Forelimb muscle (tissue), 1 donor: Measurements from ENCODE around the gene ROBO1. TPM values are rescaled to one million over a fixed set of nuclear protein-coding genes. Genes with fewer than 3 reads are reported as not detected.
A peak's percentile ranks its signal among the peaks of the same experiment; 100 is the strongest.
"Not testable (repeated sequence)": the region's sequence is repeated elsewhere in the genome, so short reads cannot be mapped to it uniquely, and the experiment has no call there.

Source experiments
- DNase-seq: peaks from one replicate; pipeline ENCODE4 v3.0.0-alpha.2; 2013; ENCODE audit warnings: low read depth
- polyA plus RNA-seq: library from polyadenylated mRNA; unstranded; fragments of 120-200 nt; gene quantifications from one replicate; pipeline ENCODE4 v1.2.1, GENCODE V29; 2013; ENCODE audit not compliant: insufficient read length

The ROBO1 gene
- polyA plus RNA-seq, 1 donor, result 35.9 TPM

DNA sequence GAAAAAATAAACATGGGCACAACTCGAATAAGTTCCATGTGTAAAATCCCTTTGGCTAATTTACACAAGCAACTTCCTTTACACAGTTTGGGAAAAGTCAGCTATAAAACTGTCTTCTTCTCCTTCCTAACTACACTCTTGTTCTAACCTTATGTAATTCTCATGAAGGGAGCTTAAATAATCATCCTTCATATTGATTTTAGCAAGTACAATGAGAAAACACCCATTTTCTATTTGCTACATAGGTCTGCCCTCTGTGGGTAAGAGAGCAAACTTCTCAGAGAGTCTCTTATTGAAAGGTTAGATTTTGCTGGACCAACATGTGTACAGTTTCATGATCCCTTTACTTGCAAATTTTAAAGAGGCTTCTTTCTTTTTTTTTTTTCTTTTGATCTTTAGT, 398.5 kb downstream of the ROBO1 start:
- DNase-seq, result no peak

GRCh38 chr3:79368403-79368802, 399.4 kb downstream of the ROBO1 start:
- DNase-seq, result no peak

DNA sequence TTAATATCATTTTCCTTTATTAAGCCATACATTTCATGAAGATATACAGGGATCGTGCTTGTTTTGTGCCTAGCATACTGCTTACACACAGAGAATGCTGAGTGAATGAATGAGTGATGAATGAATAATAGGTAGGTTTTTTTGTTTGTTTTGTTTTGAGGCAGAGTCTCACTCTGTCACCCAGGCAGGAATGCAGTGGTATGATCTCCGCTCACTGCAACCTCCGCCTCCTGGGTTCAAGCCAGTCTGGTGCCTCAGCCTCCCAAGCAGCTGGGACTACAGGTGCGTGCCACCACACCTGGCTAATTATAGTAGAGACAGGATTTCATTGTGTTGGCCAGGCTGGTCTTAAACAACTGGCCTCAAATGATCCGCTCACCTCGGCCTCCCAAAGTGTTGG, 400.0 kb downstream of the ROBO1 start:
- no peak for DNase-seq

- no peak for DNase-seq
Measured at GRCh38 chr3:79367066-79367465, 400.7 kb downstream of the ROBO1 start.

GRCh38 chr3:79366414-79366813, 401.4 kb downstream of the ROBO1 start:
- no peak for DNase-seq

- DNase-seq, result no peak
Measured at GRCh38 chr3:79364784-79365183, 403.0 kb downstream of the ROBO1 start.

DNA sequence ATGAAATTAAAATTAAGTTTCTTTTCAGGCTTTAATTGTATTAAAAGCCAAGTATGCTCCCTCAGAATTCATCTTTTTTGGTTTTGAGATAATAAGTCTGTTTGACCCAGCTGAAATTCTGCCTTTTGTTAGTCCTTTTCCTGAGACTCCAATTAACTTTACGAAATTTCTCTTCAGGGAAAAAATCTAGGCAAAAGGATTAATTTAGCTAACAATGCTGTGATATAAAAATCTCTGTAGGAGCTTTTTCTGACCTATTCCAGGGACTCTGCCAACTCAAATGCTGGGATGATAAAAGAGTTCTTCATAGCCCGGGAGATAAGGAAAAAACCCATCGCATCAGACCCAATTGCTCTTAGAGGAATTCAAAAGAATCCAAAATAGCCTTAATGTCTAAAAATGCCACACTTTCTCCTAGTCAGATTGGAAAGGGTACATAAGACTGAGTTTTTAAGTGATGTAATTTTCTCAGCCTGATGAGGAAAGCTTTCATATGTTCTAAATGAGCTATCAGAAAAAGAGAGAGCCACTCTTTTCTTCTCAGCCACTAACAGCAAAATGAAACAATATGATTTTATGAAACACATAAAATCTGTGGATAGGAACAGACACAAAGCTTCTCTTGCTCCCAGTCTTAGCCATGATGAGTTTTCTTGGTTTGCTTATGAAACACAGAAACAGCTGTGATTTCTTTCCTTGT, 405.1 kb downstream of the ROBO1 start:
- no peak for DNase-seq

DNA sequence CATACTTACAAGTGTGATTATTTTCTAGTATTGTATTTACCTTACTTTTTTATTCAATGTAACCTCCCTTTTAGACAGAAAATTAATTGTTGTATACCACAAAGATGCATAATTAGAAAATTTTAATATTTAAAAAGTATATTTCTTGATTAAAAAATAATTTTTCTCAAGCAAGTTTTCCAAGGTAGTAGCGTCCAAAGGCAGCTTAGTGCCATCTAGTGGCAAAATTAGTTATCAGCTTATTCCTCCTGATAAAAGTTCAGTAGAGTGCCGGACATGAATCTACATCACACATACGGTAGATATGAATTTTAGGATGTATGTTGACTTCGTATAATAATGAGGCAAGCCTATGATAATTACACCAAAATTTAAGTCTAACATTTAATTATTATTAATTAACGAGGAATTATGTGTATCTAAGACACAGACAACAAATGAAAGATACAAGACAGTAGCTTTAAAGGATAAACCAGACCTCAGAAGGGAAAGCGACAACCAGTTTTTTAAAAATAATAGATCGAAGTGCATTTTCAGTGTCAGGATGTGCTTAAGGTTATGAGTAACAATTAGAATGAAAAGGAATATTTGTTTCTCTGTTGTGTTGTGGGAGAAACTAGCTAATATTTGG, 405.9 kb downstream of the ROBO1 start:
- DNase-seq, result peak; percentile 22

DNA sequence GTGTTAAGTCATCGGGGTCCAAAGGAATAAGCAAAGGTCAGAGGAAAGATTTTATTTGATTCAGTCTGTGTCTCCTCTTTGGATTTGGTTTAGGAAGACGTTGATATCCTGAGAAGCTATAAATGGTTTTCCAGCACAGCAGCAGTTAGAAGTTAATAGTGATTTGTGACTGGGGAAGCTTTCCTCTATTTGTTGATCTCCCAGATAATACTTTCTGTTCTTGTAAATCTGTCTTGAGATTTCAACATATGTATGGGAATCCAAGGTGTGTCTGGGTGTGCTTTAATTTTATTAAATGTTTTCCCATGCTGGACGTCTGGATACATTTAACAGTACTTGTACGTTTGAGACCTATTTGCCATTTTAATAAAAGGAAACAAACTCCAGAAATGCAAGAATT, 409.5 kb downstream of the ROBO1 start:
- no peak for DNase-seq

- no peak for DNase-seq
Measured at GRCh38 chr3:79354179-79354688, 413.6 kb downstream of the ROBO1 start.

GRCh38 chr3:79351699-79352098, 416.1 kb downstream of the ROBO1 start:
- no peak for DNase-seq

- DNase-seq, result no peak
Measured at GRCh38 chr3:79344876-79345871, 422.6 kb downstream of the ROBO1 start.

DNA sequence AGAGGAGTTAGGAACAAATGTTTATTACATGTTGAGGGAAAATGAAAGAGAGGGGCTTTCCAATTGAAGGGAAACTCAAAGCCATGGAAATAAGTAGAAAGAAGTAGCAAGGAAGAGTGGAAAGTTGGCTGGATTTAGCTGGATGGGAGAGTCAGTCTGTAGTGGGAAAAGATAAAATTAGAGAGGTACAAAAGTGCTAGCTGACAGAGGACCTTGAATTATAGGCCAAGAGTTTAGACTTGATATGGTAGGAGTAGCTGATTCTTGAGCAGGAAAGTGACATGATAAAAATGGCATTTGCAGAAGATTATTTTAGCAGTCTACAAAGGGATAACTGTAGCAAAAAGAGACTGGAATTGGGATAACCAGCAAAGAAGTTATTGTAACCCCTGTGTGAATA, 425.8 kb downstream of the ROBO1 start:
- DNase-seq, result no peak

- DNase-seq, result no peak
Measured at GRCh38 chr3:79339846-79340245, 428.0 kb downstream of the ROBO1 start.

DNA sequence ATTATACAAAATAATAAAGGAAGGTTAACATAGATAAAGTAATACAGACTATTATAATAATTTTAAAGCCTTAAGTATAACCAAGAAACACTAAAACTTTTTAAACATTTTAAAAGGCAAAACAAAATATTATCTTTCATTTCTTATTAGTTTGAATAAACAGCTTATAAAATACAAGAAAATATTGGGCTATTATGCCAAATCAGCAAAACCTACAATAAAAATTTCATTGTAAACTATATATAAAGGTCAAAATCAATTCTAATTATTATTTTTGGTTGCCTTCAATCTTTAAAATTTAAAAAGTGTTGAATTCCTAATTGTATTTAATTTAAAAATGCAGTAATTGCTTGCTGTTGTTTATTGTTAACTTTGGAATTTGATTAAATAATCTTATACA, 430.0 kb downstream of the ROBO1 start:
- DNase-seq, result no peak

- no peak for DNase-seq
Measured at GRCh38 chr3:79329154-79329553, 438.6 kb downstream of the ROBO1 start.

GRCh38 chr3:79326642-79327041, 441.2 kb downstream of the ROBO1 start:
- DNase-seq, result no peak

DNA sequence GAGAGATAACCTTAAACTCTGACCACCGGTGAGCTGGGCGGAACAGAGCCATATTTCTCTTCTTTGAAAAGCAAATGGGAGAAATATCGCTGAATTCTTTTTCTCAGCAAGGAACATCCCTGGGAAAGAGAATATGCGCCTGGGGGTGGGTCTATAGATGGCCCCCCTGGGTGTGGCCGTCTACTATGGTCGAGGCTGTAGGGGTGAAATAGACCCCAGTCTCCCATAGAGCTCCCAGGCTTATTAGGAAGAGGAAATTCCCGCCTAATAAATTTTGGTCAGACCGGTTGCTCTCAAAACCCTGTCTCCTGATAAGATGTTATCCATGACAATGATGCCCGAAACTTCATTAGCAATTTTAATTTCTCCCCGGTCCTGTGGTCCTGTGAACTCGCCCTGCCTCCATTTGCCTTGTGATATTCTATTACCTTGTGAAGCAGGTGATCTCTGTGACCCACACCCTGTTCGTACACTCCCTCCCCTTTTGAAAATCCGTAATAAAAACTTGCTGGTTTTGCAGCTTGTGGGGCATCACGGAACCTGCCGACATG, 441.9 kb downstream of the ROBO1 start:
- not testable (repeated sequence) for DNase-seq

GRCh38 chr3:79317551-79318518, 450.0 kb downstream of the ROBO1 start:
- no peak for DNase-seq

- DNase-seq, result no peak
Measured at GRCh38 chr3:79314962-79315361, 452.8 kb downstream of the ROBO1 start.

DNA sequence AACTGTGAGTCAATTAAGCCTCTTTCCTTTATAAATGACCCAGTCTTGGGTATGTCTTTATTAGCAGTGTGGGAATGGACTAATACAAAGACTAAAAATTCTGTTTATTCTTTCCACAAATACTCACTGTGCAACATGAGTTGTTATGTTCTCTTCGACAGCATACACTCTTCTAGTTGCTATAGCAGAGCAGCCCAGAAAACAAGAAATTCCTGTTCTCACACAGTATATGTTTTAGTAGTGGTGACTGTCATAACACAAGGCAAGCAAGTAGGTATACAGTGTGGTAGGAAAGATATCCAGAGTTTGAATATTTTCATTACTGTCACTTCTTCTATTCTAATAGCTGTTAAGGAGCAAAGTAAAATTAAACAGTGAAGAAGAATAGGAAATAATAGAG, 453.3 kb downstream of the ROBO1 start:
- DNase-seq, result no peak
